ENCODE measurements around the gene AWAT2.

Gene AWAT2

DNA sequence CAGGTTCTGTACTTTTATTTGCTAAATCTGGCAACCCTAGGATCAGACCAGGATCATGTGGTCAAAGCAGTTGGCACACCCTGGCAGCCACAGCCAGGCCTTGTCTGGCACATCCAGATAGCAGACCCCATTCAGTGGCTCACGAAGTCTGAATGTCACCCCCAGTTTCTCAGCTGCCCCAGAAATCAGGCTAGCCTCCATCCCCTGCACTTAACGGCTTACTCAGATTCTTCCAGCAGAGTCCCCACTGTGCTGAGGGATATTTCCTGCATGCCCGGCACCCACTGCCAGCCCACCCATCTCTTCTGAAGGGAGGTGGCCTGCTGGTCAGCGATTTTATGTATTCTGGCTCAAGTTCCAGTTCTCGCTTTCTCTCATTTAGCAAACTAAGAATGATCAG lies 4.7 kb upstream of the AWAT2 start:
- peaks cover 13 to 25% of the 10 kb centered on the region in 2 donors for H3K27me3 Mint-ChIP-seq
- H3K4me3 Mint-ChIP-seq = no peak overlapping the region
- H3K36me3 Mint-ChIP-seq (ENCODE audit: insufficient read depth) = no peaks in the 10 kb centered on the region
- no peaks in the 10 kb centered on the region for H3K4me1 Mint-ChIP-seq (ENCODE audit: low read depth in 2 of 2)
- no peak for ATAC-seq (replicated peaks)
- H3K9me3 Mint-ChIP-seq = no peaks in the 10 kb centered on the region
- DNase-seq = no peak
- no peak overlapping the region for H3K27ac Mint-ChIP-seq

DNA sequence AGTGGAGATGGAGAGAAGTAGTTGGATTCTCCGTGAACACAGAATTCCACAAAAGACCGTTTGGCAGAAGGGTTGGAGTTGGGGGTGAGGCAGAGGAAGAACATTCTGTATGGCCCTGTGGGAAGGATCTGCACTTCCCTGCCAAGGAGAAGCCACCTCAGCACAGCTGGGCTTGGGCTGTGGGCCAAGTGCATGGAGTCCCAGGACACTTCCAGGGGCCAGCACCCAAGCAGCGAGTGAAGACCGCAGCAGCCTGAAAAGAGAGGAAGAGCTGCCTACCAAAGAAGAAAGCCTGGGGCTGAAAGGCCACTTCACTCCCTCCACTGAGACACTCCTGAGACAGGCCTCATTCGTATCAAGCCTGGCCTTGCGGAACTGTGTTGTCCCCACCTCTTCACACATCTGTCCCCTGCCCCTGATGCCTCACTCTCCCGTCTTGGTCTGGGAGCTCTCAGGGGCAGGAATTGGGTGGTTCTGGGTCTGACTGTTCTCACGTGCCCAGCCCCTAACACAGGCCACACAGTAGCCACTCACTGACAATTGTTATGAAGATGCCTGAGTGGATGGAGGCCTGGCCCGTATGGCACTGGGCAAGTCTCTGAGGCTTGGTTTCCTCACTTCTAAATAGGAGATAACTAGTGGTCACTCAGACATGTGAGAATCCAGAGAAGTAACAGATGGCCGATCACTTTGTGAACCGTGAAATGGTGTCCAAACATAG lies 3.3 kb upstream of the AWAT2 start:
- ATAC-seq (replicated peaks) (no peak), DNase-seq (no peak)
- H3K27ac Mint-ChIP-seq = no peak overlapping the region
- H3K4me1 Mint-ChIP-seq (ENCODE audit: low read depth in 2 of 2) = no peaks in the 10 kb centered on the region
- peaks cover 18 to 32% of the 10 kb centered on the region in 2 donors for H3K27me3 Mint-ChIP-seq
- H3K9me3 Mint-ChIP-seq = no peaks in the 10 kb centered on the region
- no peak overlapping the region for H3K4me3 Mint-ChIP-seq
- H3K36me3 Mint-ChIP-seq (ENCODE audit: insufficient read depth) = no peaks in the 10 kb centered on the region

DNA sequence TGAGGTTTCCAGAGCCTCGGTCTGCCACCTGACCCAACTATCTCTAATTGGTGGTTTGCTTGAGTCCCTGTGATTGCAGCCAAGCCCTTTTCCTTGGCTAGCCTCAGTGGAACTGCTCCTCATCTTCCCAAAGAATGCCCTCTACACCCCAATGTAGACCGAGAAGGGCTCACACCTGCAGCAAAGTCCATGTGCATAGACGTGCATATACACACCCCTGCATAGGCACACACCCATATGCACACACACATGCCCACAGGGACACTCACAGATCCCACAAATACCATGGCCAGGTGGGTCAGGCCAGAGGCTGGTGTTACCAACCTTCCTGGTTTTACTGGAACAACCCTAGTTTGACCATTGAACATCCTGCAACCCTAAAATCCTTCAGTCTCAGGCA lies 332 bp downstream of the AWAT2 start:
- ATAC-seq (replicated peaks) (no peak), DNase-seq (no peak)
- Mint-ChIP-seq H3K9me3 (no peaks in the 10 kb centered on the region), H3K4me1 (ENCODE audit: low read depth in 2 of 2) (no peaks in the 10 kb centered on the region), H3K27ac (no peak overlapping the region), H3K36me3 (ENCODE audit: insufficient read depth) (no peaks in the 10 kb centered on the region), H3K4me3 (no peak overlapping the region), H3K27me3 (peaks cover 24 to 37% of the 10 kb centered on the region in 2 donors)

DNA sequence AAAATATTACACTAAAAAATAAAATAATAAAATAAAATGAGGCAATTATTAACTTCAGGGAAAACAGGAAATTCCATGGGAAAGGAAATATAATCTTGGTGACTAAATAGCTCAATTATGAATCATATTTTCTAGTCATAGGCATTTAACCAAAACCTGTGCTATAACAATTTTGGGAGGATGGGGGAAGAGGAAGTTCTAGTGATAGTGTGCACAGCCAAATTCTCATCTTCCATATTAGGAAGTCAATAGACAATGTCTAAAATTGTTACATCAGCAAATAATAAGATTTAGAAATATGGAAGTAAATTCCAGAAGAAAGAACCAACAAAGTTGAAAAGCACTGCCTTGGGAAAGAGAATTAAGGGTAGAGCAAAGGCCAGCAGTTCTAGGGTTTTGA lies 2.8 kb downstream of the AWAT2 start:
- Mint-ChIP-seq H3K27ac (no peak overlapping the region), H3K36me3 (ENCODE audit: insufficient read depth) (no peaks in the 10 kb centered on the region), H3K4me1 (ENCODE audit: low read depth in 2 of 2) (no peaks in the 10 kb centered on the region), H3K9me3 (no peaks in the 10 kb centered on the region), H3K4me3 (no peak overlapping the region), H3K27me3 (peaks cover 15 to 24% of the 10 kb centered on the region in 2 donors)
- no peak for ATAC-seq (replicated peaks)
- DNase-seq = no peak

DNA sequence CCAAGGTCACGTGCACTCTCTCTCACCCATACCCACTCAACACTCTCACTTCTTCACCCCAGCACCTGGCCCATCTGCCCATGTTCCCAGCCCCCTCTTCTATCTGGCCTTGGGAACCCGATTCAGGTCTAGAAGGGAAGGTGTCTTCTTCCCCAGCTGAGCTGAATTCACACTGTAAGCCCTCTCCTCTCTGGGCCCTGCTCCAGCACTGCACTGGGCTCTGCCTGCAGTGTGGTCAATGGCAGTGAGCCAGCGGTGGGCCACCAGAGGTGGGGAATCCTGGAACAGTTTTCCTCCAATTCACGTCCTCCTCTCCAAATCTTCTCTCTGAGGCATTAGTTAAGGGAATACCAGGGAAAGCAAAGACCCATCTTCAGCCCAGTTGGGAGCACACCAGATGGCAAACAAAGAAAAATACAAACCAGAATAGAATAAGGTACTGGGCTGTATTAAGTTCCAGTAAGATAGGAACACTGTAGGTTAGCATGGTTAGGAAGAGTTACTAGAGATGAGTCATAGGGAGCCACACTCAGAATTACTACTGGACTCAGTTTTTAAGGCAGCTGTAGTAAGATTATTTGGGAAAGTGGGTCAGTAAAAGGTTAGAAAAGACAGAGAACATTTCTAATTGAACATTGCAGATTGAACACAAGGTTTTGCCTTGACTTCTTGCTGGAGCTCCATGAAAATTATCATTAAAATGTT lies 5.0 kb downstream of the AWAT2 start:
- no peak overlapping the region for H3K27ac Mint-ChIP-seq
- H3K27me3 Mint-ChIP-seq = peaks cover 11 to 15% of the 10 kb centered on the region in 2 donors
- no peaks in the 10 kb centered on the region for H3K9me3 Mint-ChIP-seq
- ATAC-seq (replicated peaks) (no peak), DNase-seq (no peak)
- H3K4me3 Mint-ChIP-seq = no peak overlapping the region
- H3K4me1 Mint-ChIP-seq (ENCODE audit: low read depth in 2 of 2) = no peaks in the 10 kb centered on the region
- H3K36me3 Mint-ChIP-seq (ENCODE audit: insufficient read depth) = no peaks in the 10 kb centered on the region

DNA sequence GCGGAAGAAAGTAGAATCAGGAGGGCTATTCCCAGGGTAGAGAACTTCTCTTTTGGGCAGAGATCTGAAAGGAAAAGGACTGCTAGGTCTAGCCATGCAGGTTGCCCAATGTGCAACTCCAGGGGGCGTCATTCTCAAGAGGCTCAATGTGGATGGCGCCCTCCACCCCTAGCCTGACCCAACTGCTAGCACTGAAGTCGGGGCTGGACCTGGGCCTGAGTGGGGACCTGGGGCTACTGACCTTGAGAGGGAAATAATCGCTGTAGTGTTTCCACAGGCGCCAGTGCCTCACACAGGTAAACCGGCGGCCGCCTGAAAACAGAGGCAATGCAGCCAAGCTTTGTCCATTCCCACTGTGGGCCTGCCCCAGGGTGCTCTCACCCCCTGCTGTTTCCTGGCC lies 6.1 kb downstream of the AWAT2 start:
- no peak for ATAC-seq (replicated peaks)
- no peak for DNase-seq
- no peaks in the 10 kb centered on the region for H3K4me1 Mint-ChIP-seq (ENCODE audit: low read depth in 2 of 2)
- no peaks in the 10 kb centered on the region for H3K36me3 Mint-ChIP-seq (ENCODE audit: insufficient read depth)
- no peaks in the 10 kb centered on the region for H3K9me3 Mint-ChIP-seq
- H3K27me3 Mint-ChIP-seq = peaks cover 11 to 12% of the 10 kb centered on the region in 2 donors
- no peak overlapping the region for H3K27ac Mint-ChIP-seq
- H3K4me3 Mint-ChIP-seq = no peak overlapping the region

DNA sequence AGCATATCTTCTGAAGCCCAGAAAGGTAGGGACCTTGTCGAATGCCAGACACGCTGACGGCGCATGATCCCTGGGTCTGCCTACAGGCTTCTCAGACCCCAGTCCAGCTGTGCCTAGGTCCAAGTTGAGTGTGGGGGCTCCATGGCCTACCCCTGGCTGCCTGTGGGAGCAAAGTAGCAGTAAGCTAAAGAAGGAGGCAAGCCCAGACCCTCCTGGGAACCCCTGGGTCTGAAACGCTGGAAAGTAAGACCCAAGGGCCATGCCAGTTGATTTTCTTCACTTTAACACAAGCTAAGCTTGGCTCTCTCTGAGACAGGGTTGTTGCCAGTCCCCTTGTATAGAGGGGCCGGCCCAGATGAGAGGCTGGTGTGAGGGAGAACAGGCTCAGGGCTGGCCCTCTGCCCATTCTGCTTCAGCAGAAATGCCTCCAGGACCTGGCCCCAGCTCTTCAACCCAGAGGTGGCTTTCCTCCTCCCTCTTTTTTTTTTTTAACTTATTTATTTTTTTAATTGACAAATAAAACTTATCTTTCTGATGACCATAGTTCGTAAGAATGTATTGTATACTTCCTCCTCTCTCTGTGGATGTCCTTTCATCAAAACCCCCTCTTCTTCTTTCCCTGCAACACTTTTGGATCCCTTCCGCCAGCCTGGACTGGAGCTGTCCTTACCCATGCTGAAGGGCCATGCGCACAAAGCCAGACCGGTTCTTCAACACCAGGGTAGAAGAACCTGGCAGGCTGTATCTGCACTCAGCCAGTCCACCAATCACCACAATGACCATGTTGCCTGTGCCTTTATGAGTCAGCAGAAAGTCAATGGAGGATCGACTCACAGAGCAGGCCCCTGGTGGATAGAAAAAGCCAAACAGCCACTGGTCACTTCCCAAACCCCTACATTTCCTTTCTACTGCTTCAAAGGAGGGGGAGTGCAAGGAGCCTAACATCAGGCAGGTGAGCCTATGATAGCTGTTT lies 7.1 kb downstream of the AWAT2 start:
- Mint-ChIP-seq H3K27ac (no peak overlapping the region), H3K4me1 (ENCODE audit: low read depth in 2 of 2) (no peaks in the 10 kb centered on the region), H3K9me3 (no peaks in the 10 kb centered on the region), H3K36me3 (ENCODE audit: insufficient read depth) (no peaks in the 10 kb centered on the region), H3K4me3 (no peak overlapping the region), H3K27me3 (peaks cover 2% of the 10 kb centered on the region in 2 donors)
- ATAC-seq (replicated peaks) = no peak
- no peak for DNase-seq

DNA sequence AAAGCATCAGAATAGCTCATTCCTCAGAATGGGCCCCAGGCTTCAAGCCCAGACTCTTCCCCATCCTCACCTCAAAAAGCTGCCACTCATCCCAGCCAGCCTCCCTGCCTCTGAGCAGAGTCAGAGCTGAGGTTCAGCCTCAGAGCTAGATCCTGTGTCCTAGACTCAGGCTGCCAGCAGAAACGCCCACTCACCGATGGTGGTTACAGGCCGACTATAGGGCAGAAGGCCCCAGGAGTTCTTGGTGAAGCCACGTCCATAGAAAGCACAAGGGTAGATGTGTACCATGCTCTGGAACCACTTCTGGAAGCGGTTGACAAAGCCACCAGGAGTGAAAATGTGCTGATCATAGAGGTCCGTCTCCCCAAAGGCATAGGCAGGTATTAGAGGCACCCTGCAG lies 7.7 kb downstream of the AWAT2 start:
- DNase-seq = no peak
- Mint-ChIP-seq H3K9me3 (no peaks in the 10 kb centered on the region), H3K4me3 (no peak overlapping the region), H3K27me3 (no peaks in the 10 kb centered on the region), H3K4me1 (ENCODE audit: low read depth in 2 of 2) (no peaks in the 10 kb centered on the region), H3K27ac (no peak overlapping the region), H3K36me3 (ENCODE audit: insufficient read depth) (no peaks in the 10 kb centered on the region)
- ATAC-seq (replicated peaks) = no peak

DNA sequence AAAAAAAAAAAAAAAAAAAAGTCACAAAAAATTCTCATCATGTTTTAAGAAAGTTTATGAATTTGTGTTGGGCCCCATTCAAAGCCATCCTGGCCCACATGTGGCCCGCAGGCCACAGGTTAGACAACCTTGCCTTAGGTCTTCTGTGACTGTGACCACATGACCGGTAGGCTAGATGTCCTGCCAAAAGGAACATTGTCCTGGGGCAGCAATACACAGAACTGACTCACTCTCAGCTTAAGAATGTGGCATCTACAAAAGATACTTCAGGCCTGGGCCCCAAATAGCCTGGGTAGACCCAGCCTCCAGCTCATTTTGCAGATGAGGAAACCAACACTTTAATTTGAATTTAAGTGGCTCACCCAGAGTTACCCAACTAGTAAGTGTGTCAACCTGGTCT lies 10.0 kb downstream of the AWAT2 start:
- H3K4me1 Mint-ChIP-seq (ENCODE audit: low read depth in 2 of 2) = no peaks in the 10 kb centered on the region
- ATAC-seq (replicated peaks) (no peak), DNase-seq (no peak)
- no peak overlapping the region for H3K27ac Mint-ChIP-seq
- no peaks in the 10 kb centered on the region for H3K27me3 Mint-ChIP-seq
- H3K9me3 Mint-ChIP-seq = no peaks in the 10 kb centered on the region
- no peaks in the 10 kb centered on the region for H3K36me3 Mint-ChIP-seq (ENCODE audit: insufficient read depth)
- no peak overlapping the region for H3K4me3 Mint-ChIP-seq

DNA sequence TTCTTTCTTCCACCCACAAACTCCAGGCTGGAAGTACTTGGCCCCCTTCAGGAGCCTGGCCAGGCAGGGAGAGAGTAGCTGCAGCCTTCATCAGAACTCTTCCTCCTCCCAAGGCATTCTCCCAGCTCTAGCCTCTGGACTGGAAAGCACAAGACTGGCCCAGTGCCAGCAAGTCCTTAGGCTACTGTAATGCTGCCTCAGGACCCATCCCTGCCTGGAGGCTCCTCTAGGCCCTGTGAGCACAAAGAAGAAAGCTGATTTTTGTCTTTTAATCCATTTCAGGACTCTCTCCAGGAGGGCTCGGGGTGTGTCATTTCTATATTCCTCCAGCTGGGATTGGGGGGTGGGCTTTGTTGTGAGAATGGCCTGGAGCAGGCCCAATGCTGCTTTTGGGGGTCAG lies 10.8 kb downstream of the AWAT2 start:
- Mint-ChIP-seq H3K27me3 (no peaks in the 10 kb centered on the region), H3K4me3 (no peak overlapping the region), H3K9me3 (no peaks in the 10 kb centered on the region), H3K36me3 (ENCODE audit: insufficient read depth) (no peaks in the 10 kb centered on the region), H3K4me1 (ENCODE audit: low read depth in 2 of 2) (peaks cover 0 to 1% of the 10 kb centered on the region in 2 donors), H3K27ac (no peak overlapping the region)
- no peak for DNase-seq
- ATAC-seq (replicated peaks) = no peak

DNA sequence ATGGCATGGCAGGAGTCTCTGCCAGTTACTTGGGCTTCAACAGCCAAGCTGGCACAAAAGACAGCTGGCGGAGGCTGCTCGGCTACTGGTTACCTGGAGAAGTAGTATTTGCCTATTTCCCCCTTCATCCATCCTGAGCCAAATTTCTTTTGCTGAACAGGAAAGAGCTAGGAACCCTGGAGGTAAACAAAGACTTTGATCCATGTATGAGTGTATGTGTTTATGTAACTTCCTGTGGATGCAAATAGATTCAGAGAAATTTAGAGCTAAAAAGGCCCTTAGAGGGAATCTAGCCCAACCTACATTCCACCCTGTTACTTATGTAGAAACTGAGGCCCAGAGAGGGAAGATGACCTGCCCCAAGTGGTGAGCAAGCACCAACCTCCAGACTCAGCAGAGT lies 11.2 kb downstream of the AWAT2 start:
- H3K4me1 Mint-ChIP-seq (ENCODE audit: low read depth in 2 of 2) = peaks cover 0 to 2% of the 10 kb centered on the region in 2 donors

DNA sequence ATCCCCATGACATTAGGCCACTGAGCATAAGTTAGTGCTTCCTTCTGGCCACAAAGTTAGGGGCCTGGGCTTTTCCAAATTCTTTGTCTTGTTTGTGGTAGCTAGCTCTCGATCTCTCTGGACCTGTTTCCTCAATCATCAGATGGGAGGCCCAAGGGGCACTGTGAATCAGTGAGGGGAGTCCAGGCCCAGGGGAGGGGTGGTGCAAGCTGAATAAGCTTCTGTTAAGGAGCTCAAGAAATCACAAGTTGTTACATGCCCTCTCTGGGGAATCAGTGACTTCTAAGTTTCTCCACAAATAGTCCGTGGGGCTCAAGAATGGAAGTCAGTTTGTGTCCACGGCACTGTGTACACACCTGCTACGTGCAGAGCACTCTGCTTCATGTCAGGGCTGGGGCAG lies 15.1 kb downstream of the AWAT2 start:
- no peak for ATAC-seq (replicated peaks)
- DNase-seq = no peak
- no peaks in the 10 kb centered on the region for H3K27me3 Mint-ChIP-seq
- no peaks in the 10 kb centered on the region for H3K9me3 Mint-ChIP-seq
- H3K4me1 Mint-ChIP-seq (ENCODE audit: low read depth in 2 of 2) = peaks cover 0 to 6% of the 10 kb centered on the region in 2 donors
- no peaks in the 10 kb centered on the region for H3K36me3 Mint-ChIP-seq (ENCODE audit: insufficient read depth)
- H3K27ac Mint-ChIP-seq = no peak overlapping the region
- no peak overlapping the region for H3K4me3 Mint-ChIP-seq

More for the DNA sequence above, 11.2 kb downstream of the AWAT2 start:
- Mint-ChIP-seq H3K27ac (no peak overlapping the region), H3K27me3 (no peaks in the 10 kb centered on the region), H3K9me3 (no peaks in the 10 kb centered on the region), H3K4me3 (no peak overlapping the region), H3K36me3 (ENCODE audit: insufficient read depth) (no peaks in the 10 kb centered on the region)
- ATAC-seq (replicated peaks) (no peak), DNase-seq (no peak)

DNA sequence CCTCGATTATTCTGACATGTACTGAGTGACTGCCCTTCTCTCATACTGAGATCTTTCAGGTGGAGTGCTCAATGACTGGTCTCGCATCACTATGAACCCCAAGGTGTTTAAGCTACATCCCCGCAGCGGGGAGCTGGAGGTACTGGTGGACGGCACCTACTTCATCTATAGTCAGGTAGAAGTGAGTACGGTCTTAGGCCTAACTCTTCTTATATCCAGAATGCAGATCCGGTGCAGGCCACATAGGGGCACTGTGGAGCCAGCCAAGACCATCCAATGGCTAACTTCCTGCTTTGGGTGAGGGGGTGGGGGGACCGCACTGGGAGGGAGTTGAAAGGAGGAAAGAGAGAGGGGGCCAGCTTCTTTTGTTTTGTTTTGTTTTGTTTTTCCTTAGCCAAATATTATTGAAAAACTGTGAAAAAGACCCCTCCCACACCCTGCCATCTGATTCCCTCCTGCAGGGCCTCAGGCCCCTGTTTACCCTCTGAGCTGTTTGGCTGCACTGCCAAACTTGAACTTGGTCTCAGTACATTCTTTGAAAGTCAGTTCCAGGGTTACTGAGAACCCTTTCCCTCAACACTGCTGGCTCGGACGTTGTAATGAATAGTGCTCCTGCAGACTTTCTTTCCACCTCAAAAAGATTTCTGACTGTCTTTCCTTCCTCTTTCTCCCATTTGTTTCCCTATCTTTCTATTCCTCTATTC lies 16.2 kb downstream of the AWAT2 start:
- no peaks in the 10 kb centered on the region for H3K36me3 Mint-ChIP-seq (ENCODE audit: insufficient read depth)
- no peaks in the 10 kb centered on the region for H3K9me3 Mint-ChIP-seq
- DNase-seq (no peak), ATAC-seq (replicated peaks) (no peak)
- no peaks in the 10 kb centered on the region for H3K27me3 Mint-ChIP-seq
- no peak overlapping the region for H3K27ac Mint-ChIP-seq
- peaks cover 0 to 6% of the 10 kb centered on the region in 2 donors for H3K4me1 Mint-ChIP-seq (ENCODE audit: low read depth in 2 of 2)
- H3K4me3 Mint-ChIP-seq = no peak overlapping the region

Measured in effector memory CD8-positive, alpha-beta T cell (primary cell).